HG02943 (cell line): Measurements from ENCODE around the gene NUDT3.

Experiments
- ATAC-seq: cut with Tn5 transposase; IDR thresholded peaks from one replicate; pipeline ENCODE4 v1.9.1; 2021; ENCODE audit warnings: mild to moderate bottlenecking, low read depth, moderate library complexity; ENCODE audit not compliant: unreplicated experiment

Gene NUDT3

GRCh38 chr6:34231566-34232336, 160.7 kb downstream of the NUDT3 start:
- no peak for ATAC-seq

- no peak for ATAC-seq
These were observed 161.7 kb downstream of the NUDT3 start for GRCh38 chr6:34230653-34231371.

- no peak for ATAC-seq
These were observed 162.6 kb downstream of the NUDT3 start for GRCh38 chr6:34229877-34230276.
